Stimulated activated CD8-positive, alpha-beta memory T cell treated with anti-CD3 and anti-CD28 coated beads, Interleukin-7, amount 100 ng/mL, for 1 hour (primary cell): ENCODE measurements around the gene TCAF1.

ENCODE experiments used
- DNase-seq, 2 donors: peaks; one replicate each; pipeline ENCODE4 v3.0.0-alpha.2; 2020; ENCODE audit warnings: low read depth in 2 of 2

Gene TCAF1, protein sequence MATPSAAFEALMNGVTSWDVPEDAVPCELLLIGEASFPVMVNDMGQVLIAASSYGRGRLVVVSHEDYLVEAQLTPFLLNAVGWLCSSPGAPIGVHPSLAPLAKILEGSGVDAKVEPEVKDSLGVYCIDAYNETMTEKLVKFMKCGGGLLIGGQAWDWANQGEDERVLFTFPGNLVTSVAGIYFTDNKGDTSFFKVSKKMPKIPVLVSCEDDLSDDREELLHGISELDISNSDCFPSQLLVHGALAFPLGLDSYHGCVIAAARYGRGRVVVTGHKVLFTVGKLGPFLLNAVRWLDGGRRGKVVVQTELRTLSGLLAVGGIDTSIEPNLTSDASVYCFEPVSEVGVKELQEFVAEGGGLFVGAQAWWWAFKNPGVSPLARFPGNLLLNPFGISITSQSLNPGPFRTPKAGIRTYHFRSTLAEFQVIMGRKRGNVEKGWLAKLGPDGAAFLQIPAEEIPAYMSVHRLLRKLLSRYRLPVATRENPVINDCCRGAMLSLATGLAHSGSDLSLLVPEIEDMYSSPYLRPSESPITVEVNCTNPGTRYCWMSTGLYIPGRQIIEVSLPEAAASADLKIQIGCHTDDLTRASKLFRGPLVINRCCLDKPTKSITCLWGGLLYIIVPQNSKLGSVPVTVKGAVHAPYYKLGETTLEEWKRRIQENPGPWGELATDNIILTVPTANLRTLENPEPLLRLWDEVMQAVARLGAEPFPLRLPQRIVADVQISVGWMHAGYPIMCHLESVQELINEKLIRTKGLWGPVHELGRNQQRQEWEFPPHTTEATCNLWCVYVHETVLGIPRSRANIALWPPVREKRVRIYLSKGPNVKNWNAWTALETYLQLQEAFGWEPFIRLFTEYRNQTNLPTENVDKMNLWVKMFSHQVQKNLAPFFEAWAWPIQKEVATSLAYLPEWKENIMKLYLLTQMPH

DNA sequence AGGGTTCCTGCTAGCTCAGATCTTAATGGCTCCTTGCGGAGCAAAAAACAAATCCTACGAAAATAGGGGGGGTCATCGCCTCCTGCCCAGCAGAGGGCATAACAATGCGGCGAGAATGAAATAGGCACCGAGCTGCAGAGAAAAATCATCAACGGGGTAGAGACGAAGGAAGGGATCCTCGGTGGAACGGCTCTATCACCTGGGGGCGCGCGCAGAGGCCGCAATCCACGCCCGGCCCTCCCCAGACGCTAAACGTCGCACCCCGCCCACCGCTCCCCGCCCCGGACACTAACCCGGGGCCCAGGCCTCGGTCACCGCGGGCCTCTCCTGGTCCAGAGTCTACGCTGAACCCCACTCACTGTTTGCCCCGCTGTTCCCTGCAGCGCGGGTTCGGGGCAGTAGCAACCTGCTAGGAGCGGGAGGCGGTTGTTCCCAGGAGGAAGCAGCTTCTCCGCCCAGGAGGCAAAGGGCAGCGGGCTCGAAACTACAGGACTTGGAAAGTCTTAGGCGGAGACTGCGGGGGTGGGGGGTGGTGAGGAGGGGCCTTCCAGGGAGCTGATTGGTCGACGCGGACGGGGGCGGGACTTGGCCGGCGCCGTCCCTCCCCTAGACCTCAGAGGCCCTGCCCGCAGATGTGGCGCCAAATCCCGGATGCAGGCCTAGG is at the start of gene TCAF1:
TSS of gene TCAF1 (minus strand) at position 509 of the 664 bp plus-strand sequence. CDS start 25,568 bp downstream, outside the sequence.
- peak; percentile 74 to 80 for DNase-seq

DNA sequence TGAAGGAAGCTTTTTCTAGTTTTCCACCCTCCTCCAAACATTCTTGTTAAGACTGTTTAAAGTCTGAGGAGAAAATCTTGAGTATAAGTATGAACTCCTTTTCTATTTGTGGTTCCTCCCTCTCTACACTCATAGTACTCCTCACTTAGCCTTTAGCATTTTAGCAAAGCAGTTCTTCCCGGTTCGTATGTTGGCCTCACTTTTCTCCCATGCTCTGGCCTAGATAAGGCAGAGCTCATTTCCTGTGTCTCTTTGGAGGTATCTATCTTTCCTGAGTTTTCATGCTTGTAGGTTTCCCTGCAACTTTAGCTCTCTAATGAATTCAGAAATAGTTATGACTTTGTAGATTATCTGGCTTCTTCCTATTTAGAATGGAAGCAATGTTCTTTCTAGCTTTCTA is 46.8 kb upstream of the TCAF1 start:
- DNase-seq: no peak

DNA sequence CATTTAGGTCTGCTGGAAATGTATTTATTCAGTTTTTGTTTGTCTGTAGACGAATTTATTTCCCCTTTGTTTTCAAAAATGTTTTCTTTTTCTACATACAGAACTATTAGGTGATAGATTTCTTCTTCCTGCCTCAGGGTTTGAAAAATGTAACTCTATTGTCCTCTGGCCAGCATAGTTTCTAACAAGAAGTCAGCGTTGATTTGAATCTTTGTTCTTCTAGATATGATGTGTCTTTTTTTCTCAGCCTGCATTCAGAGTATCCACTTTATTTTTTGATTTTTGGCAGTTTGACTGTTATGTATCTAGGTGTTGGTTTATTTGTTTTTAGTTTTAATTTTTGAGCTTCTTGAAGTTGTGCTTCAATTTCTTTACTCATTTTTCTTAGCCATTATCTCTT is 45.1 kb upstream of the TCAF1 start:
- no peak for DNase-seq

DNA sequence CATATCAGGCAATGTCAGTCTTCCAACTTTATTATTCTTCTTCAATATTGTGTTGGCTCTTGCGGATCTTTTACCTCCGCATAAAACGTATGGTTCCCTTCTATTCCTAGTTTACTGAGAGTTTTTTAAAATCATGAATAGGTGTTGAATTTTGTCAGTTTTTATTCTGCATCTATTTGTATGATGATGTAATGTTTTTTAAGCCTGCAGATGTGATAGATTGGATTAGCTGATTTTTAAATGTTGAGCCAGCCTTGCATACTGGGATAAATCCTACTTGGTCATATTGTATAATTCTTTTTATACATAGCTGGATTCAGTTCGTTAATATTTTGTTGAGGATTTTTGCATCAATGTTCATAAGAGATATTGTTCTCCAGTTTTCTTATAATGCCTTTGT is 43.4 kb upstream of the TCAF1 start:
- DNase-seq: no peak

DNA sequence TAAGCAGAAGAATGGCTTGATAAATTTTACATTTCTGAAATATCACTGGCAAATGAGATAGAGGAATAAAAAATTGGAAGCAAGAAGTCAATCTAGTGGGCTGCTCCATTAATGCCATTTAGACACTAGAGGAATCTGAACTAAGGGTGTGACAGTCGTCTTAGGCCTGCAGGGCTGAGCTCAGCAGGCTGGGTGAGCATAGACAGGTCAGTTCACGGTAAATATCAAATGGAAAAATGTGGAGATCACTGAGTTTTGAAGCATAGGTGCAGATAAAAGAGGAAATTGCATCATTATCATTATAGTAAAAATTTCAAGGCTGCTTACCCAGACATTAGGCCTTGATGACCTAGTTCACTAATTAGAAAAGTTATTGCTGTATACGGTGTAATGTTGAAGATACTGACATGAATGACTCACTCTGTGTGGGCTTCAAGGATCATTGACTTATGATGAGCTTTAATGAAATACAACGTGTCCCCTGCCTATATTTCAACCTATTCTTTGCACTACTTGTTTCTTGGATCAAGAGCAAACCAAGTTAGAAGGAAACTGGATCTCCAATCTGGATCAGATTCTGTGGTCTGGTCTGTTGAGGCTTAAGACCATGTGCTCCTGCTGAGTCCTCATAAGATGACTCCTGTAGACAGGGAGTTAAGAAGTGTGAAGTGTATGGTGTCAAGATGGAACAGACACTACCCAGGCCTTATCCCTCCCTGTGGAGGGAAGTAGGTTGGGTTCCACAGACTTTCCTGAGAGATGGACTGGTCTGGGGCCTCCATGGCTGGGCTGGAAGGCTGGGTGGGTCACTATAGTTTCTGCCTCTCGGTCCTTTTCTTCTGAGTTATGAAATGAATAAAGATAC is 36.6 kb upstream of the TCAF1 start:
- DNase-seq: no peak

DNA sequence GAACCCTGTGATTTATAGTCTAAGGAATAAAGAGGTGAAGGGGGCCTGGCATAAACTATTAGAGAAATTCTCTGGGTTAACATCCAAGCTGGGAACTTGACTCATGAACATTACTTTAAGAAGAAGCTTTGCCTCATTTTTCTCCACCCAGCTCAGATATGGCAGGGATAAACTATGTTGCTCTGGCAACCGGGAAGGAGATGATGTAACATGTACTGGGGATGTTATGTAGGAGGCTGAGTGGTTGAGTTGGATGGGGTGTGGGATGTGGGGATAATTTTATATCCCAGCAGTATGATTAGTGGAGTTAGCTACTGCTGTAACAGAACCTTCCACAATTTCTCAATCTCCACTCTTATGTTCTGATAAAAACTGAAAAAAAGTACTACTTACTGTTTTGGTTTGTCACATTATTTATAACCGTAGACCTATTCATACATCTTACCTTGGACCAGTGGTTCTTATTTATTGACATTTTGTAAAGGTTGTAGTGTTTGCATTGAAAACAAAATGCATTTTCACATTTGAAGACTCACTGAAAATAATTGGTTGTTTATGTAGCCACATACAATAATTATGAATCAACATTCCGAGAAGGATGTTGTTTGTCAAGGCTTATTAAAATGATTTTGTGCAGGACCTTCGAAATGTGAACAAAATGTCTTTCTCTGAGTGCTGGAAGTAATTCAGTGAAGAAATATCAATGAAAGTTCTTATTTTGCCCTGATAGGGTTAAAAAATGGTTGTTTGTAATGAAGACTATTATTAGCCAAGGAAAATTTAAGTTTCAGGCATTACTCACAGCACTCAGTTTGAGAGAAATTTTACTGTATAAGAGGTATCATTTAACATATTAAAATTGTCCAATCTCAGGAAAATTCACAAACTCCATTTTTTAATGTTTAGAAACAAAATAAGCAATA is 34.4 kb upstream of the TCAF1 start:
- no peak for DNase-seq

DNA sequence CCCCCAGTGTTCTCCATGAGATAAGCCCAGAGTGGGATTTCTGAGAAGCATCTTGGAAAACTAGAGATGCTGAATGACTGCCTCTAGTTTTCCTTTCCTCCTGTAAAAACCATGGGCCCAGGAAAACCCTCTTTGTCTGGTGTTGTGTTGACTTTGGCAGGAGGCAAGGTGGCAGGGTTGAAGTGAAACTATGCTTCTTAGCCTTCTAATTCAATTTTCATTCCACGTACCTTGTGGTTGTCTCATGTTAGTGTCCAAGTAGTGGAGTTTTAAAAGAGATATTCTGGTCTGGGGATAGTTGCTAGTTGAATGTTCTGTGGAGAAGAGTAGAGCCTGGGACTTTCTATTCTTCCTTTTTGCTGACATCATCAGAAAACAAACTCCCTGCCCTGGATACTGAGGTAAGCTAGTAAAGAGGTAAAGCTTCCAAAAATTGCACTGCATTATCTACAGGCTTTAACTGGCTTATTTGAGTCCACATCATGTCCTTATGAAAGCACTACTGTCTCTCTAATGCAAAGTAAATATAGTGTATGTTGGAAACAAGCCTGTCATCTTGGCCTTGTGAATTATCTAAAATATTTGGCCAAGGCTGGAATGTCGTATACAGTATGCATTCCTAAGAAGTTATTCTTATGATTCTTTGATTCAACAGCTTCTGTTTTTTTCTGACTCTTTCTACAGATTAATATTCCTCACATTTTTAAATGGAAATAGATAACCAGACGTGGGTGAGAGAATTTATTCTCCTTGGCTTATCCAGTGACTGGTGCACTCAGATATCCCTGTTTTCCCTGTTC is 32.8 kb upstream of the TCAF1 start, which contains the start of gene OR2F2:
TSS of gene OR2F2 (plus strand) at position 708 of the 800 bp plus-strand sequence. CDS start at position 708, 0 bp downstream.
- DNase-seq: no peak

DNA sequence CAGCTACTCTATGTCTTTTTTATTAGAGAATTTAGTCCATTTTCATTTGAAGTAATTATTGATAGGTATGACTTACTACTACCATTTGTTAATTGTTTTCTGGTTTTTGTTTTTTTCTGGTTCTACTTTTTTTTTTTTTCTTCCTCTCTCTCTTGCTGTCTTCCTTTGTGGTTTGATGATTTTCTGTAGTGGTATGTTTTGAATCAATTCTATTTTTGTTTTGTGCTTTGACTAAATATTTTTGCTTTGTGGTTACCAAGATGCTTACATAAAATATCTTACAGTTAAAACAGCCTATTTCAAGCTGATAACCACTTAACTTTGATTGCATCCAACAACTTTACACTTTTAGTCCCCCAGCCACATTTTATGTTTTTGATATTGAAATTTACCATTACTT is 29.8 kb upstream of the TCAF1 start:
- DNase-seq: no peak

DNA sequence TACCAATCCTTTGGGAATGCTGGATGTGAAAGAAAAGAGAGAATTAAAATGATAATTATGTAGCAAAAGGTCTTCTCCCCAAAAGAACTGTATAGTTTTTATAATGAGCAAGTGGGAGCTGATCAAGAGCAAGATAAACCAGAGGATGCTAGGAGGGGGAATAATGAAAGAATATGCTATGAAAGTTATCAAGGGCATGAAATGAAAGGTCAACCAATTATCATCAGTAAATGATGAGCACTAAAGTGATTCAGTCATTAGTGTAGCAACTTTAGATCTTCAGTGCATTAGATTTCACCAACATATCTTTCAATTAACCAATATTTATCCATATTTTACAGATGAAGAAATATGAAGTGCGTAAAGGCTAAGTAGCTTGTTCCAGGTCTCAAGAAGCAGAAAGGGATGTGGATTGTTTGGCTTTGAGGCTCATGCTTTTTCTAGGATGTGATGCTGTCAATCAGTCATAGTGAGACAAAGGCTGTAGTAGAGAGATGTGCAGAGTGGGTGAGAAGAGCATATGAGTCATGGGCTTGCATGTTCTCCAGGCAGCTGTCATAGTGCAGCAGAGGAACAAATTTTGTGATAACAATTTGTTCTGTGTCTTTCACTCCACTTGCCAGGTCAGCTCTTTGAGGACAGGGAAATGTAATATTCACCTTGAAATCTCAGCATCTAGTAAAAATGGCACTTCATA is 27.4 kb upstream of the TCAF1 start:
- DNase-seq: no peak

DNA sequence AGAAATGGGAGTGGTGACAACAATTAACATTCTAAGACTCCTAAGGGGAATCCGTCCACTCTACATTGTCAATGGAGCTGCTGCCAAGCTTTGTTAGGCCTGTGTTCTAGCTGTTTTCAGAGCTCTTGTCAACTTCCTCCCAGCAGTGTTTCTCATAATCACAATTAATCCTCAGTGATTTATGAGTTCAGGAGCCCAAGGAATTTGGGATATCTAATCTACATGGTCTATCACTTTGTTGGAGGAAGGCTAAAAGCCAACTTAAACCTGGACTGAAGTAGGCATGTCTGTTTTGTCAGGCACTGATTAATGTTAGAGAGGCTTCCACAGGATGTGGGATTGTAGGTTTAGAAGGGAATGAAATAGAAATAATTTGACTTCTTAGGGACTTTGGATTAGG is 22.9 kb upstream of the TCAF1 start:
- DNase-seq: no peak

DNA sequence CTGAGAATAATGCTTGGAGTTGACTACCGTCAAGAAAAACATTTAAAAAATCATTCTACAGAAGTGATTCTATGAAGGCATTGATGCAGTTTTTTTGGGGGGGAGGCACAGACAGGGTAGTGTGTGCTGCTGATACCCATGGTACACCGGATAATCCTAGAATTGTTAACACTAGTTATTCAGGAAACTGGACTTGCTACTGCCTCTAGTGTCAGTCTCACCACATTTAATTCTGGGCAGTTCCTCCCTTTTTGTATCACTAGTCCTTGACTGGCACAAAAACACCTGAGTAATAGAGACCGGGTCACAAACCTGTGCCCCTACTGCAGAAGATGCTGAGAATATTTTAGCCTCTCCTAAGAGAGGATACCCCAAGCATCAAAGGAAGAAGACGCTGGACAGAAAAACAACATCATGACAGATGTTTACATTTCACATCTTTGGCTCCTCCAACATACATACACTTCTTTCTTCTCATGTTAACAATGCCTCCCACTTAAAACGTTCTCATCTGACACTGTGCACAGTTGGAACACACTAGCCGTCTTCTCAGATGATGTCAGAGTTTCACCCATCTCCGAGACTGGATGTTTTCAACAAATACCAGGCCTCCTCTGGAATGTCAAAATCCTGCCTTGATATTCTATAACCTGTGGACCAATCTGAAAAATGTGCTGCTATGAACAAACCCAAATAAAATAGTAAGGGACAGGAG is 13.1 kb upstream of the TCAF1 start:
- no peak for DNase-seq

DNA sequence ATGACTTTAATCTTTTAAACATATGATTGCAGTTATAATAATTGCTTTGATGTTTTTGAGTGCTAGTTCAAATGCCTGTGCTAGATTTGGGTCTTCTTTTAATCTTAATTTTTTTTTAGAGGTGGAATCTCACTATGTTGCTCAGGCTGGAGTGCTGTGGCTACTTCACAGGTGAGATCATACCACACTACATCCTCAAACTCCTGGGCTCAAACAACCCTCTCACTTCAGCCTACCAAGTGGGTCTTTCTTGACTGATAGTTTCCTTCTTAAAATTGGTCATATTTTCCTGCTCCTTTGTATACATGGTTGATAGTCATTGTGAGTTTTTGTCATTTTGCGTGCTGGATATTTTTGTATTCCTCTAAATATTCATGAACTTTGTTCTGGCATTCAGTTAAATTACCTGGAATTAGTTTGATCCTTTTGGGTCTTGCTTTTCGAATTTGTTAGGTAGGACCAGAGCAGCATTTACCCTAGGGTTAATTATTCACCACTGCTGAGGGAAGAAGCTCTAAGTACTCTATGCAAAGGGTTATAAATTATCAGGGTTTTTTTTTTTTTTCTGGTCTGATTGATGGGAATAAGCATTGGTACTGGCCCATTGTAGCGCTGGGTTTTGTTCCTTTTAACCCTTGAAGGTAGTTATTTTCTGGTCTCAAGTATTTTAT is 12.1 kb upstream of the TCAF1 start:
- DNase-seq: no peak

DNA sequence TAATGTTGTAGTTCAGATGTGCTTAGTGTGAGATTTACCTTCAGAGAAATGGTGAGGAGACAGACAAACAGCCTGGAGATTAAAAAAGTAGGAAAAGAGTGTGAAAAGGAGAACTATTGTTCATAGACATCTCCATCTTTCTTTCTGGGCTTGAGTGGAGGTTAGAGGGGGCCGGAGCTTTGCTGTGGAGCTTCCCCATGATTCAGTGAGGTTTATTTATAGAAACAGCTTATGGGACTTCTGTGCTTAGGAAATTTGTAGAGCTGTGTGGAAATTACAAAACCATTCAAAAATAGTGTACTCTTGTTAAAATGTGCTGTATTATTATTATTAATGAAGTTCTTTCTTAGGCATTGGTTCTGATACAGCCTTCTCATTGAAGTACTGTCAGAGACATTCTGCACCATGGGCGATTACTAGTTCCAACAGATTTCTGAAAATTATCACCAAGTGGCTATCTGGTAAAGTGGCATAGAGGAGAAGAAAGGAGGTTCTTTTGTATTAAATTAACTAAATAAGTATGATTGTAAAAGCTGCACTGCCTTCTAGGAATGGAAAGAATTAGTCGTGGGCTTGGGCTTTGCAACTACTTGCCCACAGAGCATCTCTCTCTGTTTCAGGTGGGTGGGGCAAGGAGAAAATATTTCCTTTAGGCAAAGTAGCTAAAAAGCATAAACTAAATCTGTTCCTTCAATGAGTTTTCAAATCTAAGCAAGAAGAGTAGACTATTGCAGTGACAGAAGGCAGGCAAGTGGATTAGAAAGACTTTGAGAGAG is 8.7 kb upstream of the TCAF1 start:
- DNase-seq: no peak

DNA sequence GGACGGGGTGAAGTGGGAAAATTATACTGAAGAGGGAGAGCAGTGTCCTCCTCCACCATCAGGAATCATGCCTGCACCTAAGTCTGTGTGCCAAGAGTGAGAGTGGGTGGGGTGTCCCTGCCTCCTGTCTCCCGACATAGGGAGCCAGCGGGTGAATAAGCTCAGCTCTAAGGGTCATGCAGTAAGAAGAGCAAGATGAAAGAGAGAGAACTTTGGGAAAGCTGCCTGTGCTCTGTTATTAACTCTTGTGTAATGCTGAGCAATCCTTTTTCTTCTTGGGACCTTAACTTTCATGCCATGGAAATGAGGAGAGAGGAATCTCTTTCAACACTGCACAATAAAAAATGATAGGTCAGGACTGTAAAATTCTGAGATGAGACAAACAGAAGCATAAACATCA is 7.9 kb upstream of the TCAF1 start:
- DNase-seq: no peak

DNA sequence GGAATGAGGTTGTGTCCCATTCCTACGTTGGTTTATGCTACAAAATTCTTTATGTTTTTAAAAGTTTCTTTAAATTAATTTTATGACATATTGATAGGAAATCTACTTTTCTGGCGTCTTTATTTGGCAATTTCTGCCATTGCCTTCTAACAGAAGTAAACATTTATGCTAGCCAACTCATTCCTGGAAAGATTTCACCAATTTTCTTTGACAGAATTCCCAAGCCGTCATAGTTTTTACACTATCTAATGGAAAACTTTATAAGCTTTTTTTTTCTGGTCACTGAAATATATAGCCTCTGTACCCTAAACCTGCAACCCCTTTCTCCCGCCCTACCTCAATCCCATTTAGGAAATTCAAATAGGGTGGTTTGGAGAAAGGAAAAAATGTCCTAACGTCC is 6.1 kb upstream of the TCAF1 start:
- no peak for DNase-seq

DNA sequence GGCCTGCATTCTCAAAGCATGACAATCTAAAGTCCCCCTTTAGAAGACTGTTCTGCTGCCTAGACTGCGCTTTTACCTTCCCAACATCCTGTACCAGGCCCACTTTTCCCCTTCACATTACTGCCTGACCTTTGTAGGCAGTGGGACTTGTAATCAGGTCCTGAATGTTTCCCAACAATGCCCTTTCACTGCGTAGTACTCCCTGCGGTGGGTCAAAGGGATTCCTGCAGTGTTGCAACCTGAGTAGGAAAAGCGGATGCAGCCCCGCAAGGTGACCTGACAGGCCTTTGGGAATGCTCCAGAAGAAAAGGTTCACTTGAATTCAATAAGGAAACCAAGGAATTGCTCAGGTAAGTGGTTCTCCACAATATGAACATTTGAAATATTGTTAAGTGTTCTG is 4.9 kb upstream of the TCAF1 start:
- DNase-seq: no peak

DNA sequence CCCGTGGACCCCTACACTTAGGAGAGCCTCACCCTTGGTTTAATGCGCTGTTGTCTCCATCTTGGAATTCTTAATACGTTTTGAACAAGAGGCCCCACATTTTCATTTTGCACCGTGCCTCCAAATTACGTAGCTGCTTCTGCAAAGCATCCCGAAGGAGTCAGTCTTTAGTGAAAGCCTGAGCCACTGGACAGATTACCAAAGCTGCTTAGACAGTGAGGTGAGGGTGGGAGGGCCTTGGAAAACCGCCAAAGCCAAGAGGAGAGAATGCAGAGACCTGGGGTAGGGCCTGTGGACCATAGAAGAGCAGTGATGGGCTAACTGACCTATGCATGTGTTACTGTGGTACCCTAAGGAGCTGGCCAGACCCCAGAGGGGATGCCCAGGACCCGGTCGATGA is 4.2 kb upstream of the TCAF1 start:
- no peak for DNase-seq
